Body of pancreas (tissue), 4 donors: ENCODE results near the gene HOOK2.

Source experiments
- POLR2A ChIP-seq, 3 donors: fragments of 450-650 bp; IDR thresholded peaks; one replicate each; pipeline ENCODE4 v1.6.1; 2016; ENCODE audit warnings: antibody characterized with exemption in 3 of 3, mild to moderate bottlenecking in 2 of 3
- TF ChIP-seq, protein P1 (sequence below), 7 experiments: fragments of 450-650 bp in 4 of 7; fragments of 200-600 bp in 3 of 7; sonication (generic) in 3 of 7; IDR thresholded peaks; one replicate each; pipeline ENCODE4 v1.5.1; 2016 to 2019; ENCODE audit warnings: antibody characterized with exemption in 7 of 7

GRCh38 chr19:12767150-12767549 lies 8.2 kb downstream of the HOOK2 start:
- TF ChIP-seq, protein P1, sequence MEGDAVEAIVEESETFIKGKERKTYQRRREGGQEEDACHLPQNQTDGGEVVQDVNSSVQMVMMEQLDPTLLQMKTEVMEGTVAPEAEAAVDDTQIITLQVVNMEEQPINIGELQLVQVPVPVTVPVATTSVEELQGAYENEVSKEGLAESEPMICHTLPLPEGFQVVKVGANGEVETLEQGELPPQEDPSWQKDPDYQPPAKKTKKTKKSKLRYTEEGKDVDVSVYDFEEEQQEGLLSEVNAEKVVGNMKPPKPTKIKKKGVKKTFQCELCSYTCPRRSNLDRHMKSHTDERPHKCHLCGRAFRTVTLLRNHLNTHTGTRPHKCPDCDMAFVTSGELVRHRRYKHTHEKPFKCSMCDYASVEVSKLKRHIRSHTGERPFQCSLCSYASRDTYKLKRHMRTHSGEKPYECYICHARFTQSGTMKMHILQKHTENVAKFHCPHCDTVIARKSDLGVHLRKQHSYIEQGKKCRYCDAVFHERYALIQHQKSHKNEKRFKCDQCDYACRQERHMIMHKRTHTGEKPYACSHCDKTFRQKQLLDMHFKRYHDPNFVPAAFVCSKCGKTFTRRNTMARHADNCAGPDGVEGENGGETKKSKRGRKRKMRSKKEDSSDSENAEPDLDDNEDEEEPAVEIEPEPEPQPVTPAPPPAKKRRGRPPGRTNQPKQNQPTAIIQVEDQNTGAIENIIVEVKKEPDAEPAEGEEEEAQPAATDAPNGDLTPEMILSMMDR (IDR thresholded peaks at IDR 0.05): no peak
- no peak for TF ChIP-seq POLR2A (IDR thresholded peaks at IDR 0.05)
